ENCODE measurements around the gene DNAJC15.

DNA sequence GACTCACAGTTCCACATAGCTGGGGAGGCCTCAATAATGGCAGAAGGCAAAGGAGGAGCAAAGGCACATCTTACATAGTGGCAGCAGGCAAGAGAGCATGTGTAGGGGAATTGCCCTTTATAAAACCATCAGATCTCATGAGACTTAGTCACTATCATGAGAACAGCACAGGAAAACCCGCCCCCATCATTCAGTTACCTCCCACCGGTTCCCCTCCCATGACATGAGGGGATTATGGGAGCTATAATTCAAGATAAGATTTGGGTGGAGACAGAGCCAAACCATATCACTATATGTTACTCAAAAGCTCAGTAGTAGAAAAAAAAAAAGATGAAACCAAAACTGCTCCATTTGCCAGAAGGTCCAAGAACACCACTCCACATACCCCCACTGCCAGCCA lies 58.5 kb downstream of the DNAJC15 start:
- TF ChIP-seq, protein P1, sequence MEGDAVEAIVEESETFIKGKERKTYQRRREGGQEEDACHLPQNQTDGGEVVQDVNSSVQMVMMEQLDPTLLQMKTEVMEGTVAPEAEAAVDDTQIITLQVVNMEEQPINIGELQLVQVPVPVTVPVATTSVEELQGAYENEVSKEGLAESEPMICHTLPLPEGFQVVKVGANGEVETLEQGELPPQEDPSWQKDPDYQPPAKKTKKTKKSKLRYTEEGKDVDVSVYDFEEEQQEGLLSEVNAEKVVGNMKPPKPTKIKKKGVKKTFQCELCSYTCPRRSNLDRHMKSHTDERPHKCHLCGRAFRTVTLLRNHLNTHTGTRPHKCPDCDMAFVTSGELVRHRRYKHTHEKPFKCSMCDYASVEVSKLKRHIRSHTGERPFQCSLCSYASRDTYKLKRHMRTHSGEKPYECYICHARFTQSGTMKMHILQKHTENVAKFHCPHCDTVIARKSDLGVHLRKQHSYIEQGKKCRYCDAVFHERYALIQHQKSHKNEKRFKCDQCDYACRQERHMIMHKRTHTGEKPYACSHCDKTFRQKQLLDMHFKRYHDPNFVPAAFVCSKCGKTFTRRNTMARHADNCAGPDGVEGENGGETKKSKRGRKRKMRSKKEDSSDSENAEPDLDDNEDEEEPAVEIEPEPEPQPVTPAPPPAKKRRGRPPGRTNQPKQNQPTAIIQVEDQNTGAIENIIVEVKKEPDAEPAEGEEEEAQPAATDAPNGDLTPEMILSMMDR (IDR thresholded peaks at IDR 0.05), result no peak
- TF ChIP-seq POLR2A (IDR thresholded peaks at IDR 0.05), result no peak

All from heart left ventricle (tissue), 13 donors.